IgD-negative memory B cell (primary cell): ENCODE results near the gene UTP25. TPM values are rescaled to one million over a fixed set of nuclear protein-coding genes. Genes with fewer than 3 reads are reported as not detected.

Experiments
- H3K27ac Mint-ChIP-seq, 3 donors: one replicate each; pipeline ENCODE4 v1.8.0; 2020 to 2022; ENCODE audit warnings: mild to moderate bottlenecking in 3 of 3, mixed read lengths in 3 of 3, moderate library complexity in 1 of 3
- H3K27me3 Mint-ChIP-seq: one replicate; pipeline ENCODE4 v1.8.0; 2021; ENCODE audit warnings: mixed read lengths
- H3K36me3 Mint-ChIP-seq: one replicate; pipeline ENCODE4 v1.8.0; 2020; ENCODE audit warnings: mild to moderate bottlenecking, mixed read lengths
- H3K4me1 Mint-ChIP-seq, 3 donors: one replicate each; pipeline ENCODE4 v1.8.0; 2020 to 2022; ENCODE audit warnings: mixed read lengths in 3 of 3, mild to moderate bottlenecking in 1 of 3
- H3K4me3 Mint-ChIP-seq, 4 donors: one replicate each; pipeline ENCODE4 v1.8.0; 2020 to 2022; ENCODE audit warnings: mild to moderate bottlenecking in 4 of 4, mixed read lengths in 4 of 4, moderate library complexity in 3 of 4
- H3K9me3 Mint-ChIP-seq, 3 donors: one replicate each; pipeline ENCODE4 v1.8.0; 2020 to 2021; ENCODE audit warnings: mixed read lengths in 3 of 3, mild to moderate bottlenecking in 1 of 3
- polyA plus RNA-seq: library from polyadenylated mRNA; unstranded; fragments of 300-500 nt; fragmentation: Illumina TruSeq; gene quantifications from one replicate; pipeline ENCODE4 v1.2.3, GENCODE V29; 2021

The UTP25 gene
- polyA plus RNA-seq, 1 donor from 2014 or later, result 4.4 TPM

- peaks cover 7% of the 10 kb centered on the region for H3K36me3 Mint-ChIP-seq
- no peak overlapping the region for H3K4me3 Mint-ChIP-seq
- no peaks in the 10 kb centered on the region for H3K4me1 Mint-ChIP-seq
- no peak overlapping the region for H3K27ac Mint-ChIP-seq
- H3K27me3 Mint-ChIP-seq, result peaks cover 10% of the 10 kb centered on the region
- no peaks in the 10 kb centered on the region for H3K9me3 Mint-ChIP-seq
Observed at GRCh38 chr1:209816923-209817322, 10.8 kb upstream of the UTP25 start.

- H3K27ac Mint-ChIP-seq, result no peak overlapping the region
- no peaks in the 10 kb centered on the region for H3K9me3 Mint-ChIP-seq
- peaks cover 11% of the 10 kb centered on the region for H3K27me3 Mint-ChIP-seq
- H3K36me3 Mint-ChIP-seq, result peaks cover 7% of the 10 kb centered on the region
- peaks cover 0 to 2% (median 0%) of the 10 kb centered on the region in 3 donors for H3K4me1 Mint-ChIP-seq
- H3K4me3 Mint-ChIP-seq, result no peak overlapping the region
Observed at GRCh38 chr1:209817691-209818090, 10.1 kb upstream of the UTP25 start.

- H3K4me3 Mint-ChIP-seq, result no peak overlapping the region
- peaks cover 4% of the 10 kb centered on the region for H3K36me3 Mint-ChIP-seq
- H3K27ac Mint-ChIP-seq, result no peak overlapping the region
- peaks cover 3 to 6% (median 5%) of the 10 kb centered on the region in 3 donors for H3K4me1 Mint-ChIP-seq
- no peaks in the 10 kb centered on the region for H3K9me3 Mint-ChIP-seq
- peaks cover 14% of the 10 kb centered on the region for H3K27me3 Mint-ChIP-seq
Observed at GRCh38 chr1:209819058-209819457, 8.7 kb upstream of the UTP25 start.

- Mint-ChIP-seq H3K4me3 (no peak overlapping the region), H3K36me3 (peaks cover 4% of the 10 kb centered on the region), H3K9me3 (no peaks in the 10 kb centered on the region), H3K27me3 (peaks cover 14% of the 10 kb centered on the region), H3K4me1 (peaks cover 3 to 6% (median 5%) of the 10 kb centered on the region in 3 donors), H3K27ac (no peak overlapping the region)
Observed at GRCh38 chr1:209820986-209821385, 6.8 kb upstream of the UTP25 start.

- Mint-ChIP-seq H3K27me3 (peaks cover 12% of the 10 kb centered on the region), H3K27ac (no peak overlapping the region), H3K4me1 (peaks cover 6 to 14% (median 9%) of the 10 kb centered on the region in 3 donors), H3K9me3 (peaks cover 0 to 1% (median 0%) of the 10 kb centered on the region in 3 donors), H3K36me3 (peaks cover 6% of the 10 kb centered on the region), H3K4me3 (no peak overlapping the region)
Observed at GRCh38 chr1:209822706-209823105, 5.1 kb upstream of the UTP25 start.

- Mint-ChIP-seq H3K4me3 (peak overlapping the region in 1 of 4 donors; percentile 19), H3K36me3 (peaks cover 5% of the 10 kb centered on the region), H3K27ac (no peak overlapping the region), H3K9me3 (peaks cover 0 to 1% (median 0%) of the 10 kb centered on the region in 3 donors), H3K4me1 (peaks cover 9 to 14% (median 13%) of the 10 kb centered on the region in 3 donors), H3K27me3 (peaks cover 12% of the 10 kb centered on the region)
Observed at GRCh38 chr1:209823143-209824041, 4.4 kb upstream of the UTP25 start.

GRCh38 chr1:209825591-209826434 is 2.0 kb upstream of the UTP25 start:
- peaks cover 2% of the 10 kb centered on the region for H3K36me3 Mint-ChIP-seq
- H3K27ac Mint-ChIP-seq, result peak overlapping the region in 1 of 3 donors; percentile 61
- peaks cover 16 to 27% (median 25%) of the 10 kb centered on the region in 3 donors for H3K4me1 Mint-ChIP-seq
- peaks cover 12% of the 10 kb centered on the region for H3K27me3 Mint-ChIP-seq
- peaks cover 0 to 1% (median 0%) of the 10 kb centered on the region in 3 donors for H3K9me3 Mint-ChIP-seq
- peak overlapping the region in 2 of 4 donors; percentile 59 to 63 for H3K4me3 Mint-ChIP-seq

GRCh38 chr1:209829716-209830115 is 1.9 kb downstream of the UTP25 start:
- Mint-ChIP-seq H3K9me3 (peaks cover 0 to 1% (median 0%) of the 10 kb centered on the region in 3 donors), H3K4me3 (peak overlapping the region; percentile 42 to 82 (median 78)), H3K36me3 (peaks cover 2% of the 10 kb centered on the region), H3K27ac (peak overlapping the region in 1 of 3 donors; percentile 83), H3K4me1 (peaks cover 13 to 25% (median 20%) of the 10 kb centered on the region in 3 donors), H3K27me3 (no peaks in the 10 kb centered on the region)

- Mint-ChIP-seq H3K4me1 (peaks cover 13 to 25% (median 20%) of the 10 kb centered on the region in 3 donors), H3K4me3 (peak overlapping the region in 1 of 4 donors; percentile 82), H3K27me3 (no peaks in the 10 kb centered on the region)
Observed at GRCh38 chr1:209830722-209831121, 3.0 kb downstream of the UTP25 start.

GRCh38 chr1:209831615-209832014 is 3.8 kb downstream of the UTP25 start:
- H3K27me3 Mint-ChIP-seq, result no peaks in the 10 kb centered on the region
- no peak overlapping the region for H3K27ac Mint-ChIP-seq
- no peak overlapping the region for H3K4me3 Mint-ChIP-seq
- peaks cover 13 to 27% (median 20%) of the 10 kb centered on the region in 3 donors for H3K4me1 Mint-ChIP-seq
- peaks cover 0 to 1% (median 0%) of the 10 kb centered on the region in 3 donors for H3K9me3 Mint-ChIP-seq
- peaks cover 2% of the 10 kb centered on the region for H3K36me3 Mint-ChIP-seq

More at GRCh38 chr1:209830722-209831121, 3.0 kb downstream of the UTP25 start:
- Mint-ChIP-seq H3K9me3 (peaks cover 0 to 1% (median 0%) of the 10 kb centered on the region in 3 donors), H3K27ac (no peak overlapping the region), H3K36me3 (peaks cover 2% of the 10 kb centered on the region)

GRCh38 chr1:209835782-209836298 is 8.1 kb downstream of the UTP25 start:
- Mint-ChIP-seq H3K27me3 (no peaks in the 10 kb centered on the region), H3K27ac (no peak overlapping the region), H3K36me3 (peaks cover 2% of the 10 kb centered on the region)

GRCh38 chr1:209837671-209838070 is 9.9 kb downstream of the UTP25 start:
- no peak overlapping the region for H3K27ac Mint-ChIP-seq
- no peaks in the 10 kb centered on the region for H3K27me3 Mint-ChIP-seq
- H3K4me3 Mint-ChIP-seq, result no peak overlapping the region
- H3K36me3 Mint-ChIP-seq, result peaks cover 6% of the 10 kb centered on the region
- peaks cover 0 to 2% (median 0%) of the 10 kb centered on the region in 3 donors for H3K4me1 Mint-ChIP-seq
- no peaks in the 10 kb centered on the region for H3K9me3 Mint-ChIP-seq

More at GRCh38 chr1:209835782-209836298, 8.1 kb downstream of the UTP25 start:
- H3K4me1 Mint-ChIP-seq, result peaks cover 0 to 5% (median 0%) of the 10 kb centered on the region in 3 donors
- H3K4me3 Mint-ChIP-seq, result no peak overlapping the region
- H3K9me3 Mint-ChIP-seq, result no peaks in the 10 kb centered on the region

- no peak overlapping the region for H3K4me3 Mint-ChIP-seq
- H3K4me1 Mint-ChIP-seq, result peaks cover 0 to 2% (median 0%) of the 10 kb centered on the region in 3 donors
- H3K27ac Mint-ChIP-seq, result no peak overlapping the region
- H3K27me3 Mint-ChIP-seq, result no peaks in the 10 kb centered on the region
- H3K9me3 Mint-ChIP-seq, result no peaks in the 10 kb centered on the region
- peaks cover 6% of the 10 kb centered on the region for H3K36me3 Mint-ChIP-seq
Observed at GRCh38 chr1:209838537-209838936, 10.8 kb downstream of the UTP25 start.

GRCh38 chr1:209839875-209840546 is 12.2 kb downstream of the UTP25 start:
- Mint-ChIP-seq H3K4me1 (peaks cover 0 to 2% (median 0%) of the 10 kb centered on the region in 3 donors), H3K9me3 (no peaks in the 10 kb centered on the region), H3K27ac (peak overlapping the region in 2 of 3 donors; percentile 21 to 91), H3K27me3 (no peaks in the 10 kb centered on the region), H3K36me3 (peaks cover 6% of the 10 kb centered on the region), H3K4me3 (no peak overlapping the region)
